Natural killer cell (primary cell): Measurements from ENCODE around the gene KAZN. TPM values are rescaled to one million over a fixed set of nuclear protein-coding genes. Genes with fewer than 3 reads are reported as not detected.

Experiments
- ATAC-seq, 3 donors: fragments of 150-1000 bp in 2 of 3; fragments of 200-7000 bp in 1 of 3; cut with Tn5 transposase; 1 replicate in 1 of 3; 2 replicates in 2 of 3; pipeline ENCODE4 v1.10.0; 2021; ENCODE audit warnings: mild to moderate bottlenecking in 2 of 3, moderate library complexity in 2 of 3
- DNase-seq, 2 donors: peaks; one replicate each; pipeline versions ENCODE4 v3.0.0 to v3.0.0-alpha.2; 2013 to 2021; ENCODE audit warnings: mixed read lengths in 1 of 2
- H3K27ac ChIP-seq: one replicate; pipeline ENCODE4 v1.5.1; 2013; ENCODE audit warnings: mild to moderate bottlenecking, low read length
- H3K27me3 ChIP-seq: one replicate; pipeline ENCODE4 v1.6.1; 2013; ENCODE audit warnings: low read length; ENCODE audit not compliant: control insufficient read depth, insufficient read depth
- H3K36me3 ChIP-seq: one replicate; pipeline ENCODE4 v1.6.1; 2013; ENCODE audit warnings: low read length; ENCODE audit not compliant: control insufficient read depth, insufficient read depth
- H3K4me1 ChIP-seq: one replicate; pipeline ENCODE4 v1.6.1; 2013; ENCODE audit warnings: low read length; ENCODE audit not compliant: control insufficient read depth, insufficient read depth
- H3K4me3 ChIP-seq: one replicate; pipeline ENCODE4 v1.5.1; 2013; ENCODE audit warnings: low read length
- H3K9me3 ChIP-seq: one replicate; pipeline ENCODE4 v1.6.1; 2013; ENCODE audit warnings: low read length; ENCODE audit not compliant: control insufficient read depth, insufficient read depth
- H3K27ac Mint-ChIP-seq, 2 donors: one replicate each; pipeline ENCODE4 v1.8.0; 2022; ENCODE audit warnings: mild to moderate bottlenecking in 2 of 2, mixed read lengths in 2 of 2, moderate library complexity in 1 of 2
- H3K27me3 Mint-ChIP-seq, 2 donors: one replicate each; pipeline ENCODE4 v1.8.0; 2022; ENCODE audit warnings: low read depth in 2 of 2, mixed read lengths in 2 of 2
- H3K36me3 Mint-ChIP-seq: one replicate; pipeline ENCODE4 v1.8.0; 2022; ENCODE audit warnings: mixed read lengths
- H3K4me1 Mint-ChIP-seq, 2 donors: one replicate each; pipeline ENCODE4 v1.8.0; 2022; ENCODE audit warnings: mixed read lengths in 2 of 2
- H3K4me3 Mint-ChIP-seq: one replicate; pipeline ENCODE4 v1.8.0; 2022; ENCODE audit warnings: mild to moderate bottlenecking, moderate library complexity, mixed read lengths
- H3K9me3 Mint-ChIP-seq, 2 donors: one replicate each; pipeline ENCODE4 v1.8.0; 2022; ENCODE audit warnings: mixed read lengths in 2 of 2
- WGBS: methylation state at CpG from one replicate; pipeline ENCODE4 v1.1.7; 2013; ENCODE audit warnings: missing lambda C conversion rate; ENCODE audit not compliant: insufficient coverage; 5-methylcytosine and 5-hydroxymethylcytosine counted together
- intact Hi-C: fragments of 100-400 bp; cut with micrococcal nuclease; formaldehyde crosslinking; loops from one replicate; pipeline ENCODE4 v1.14.2; 2022
- total RNA-seq, 4 donors: library from RNA; stranded (reverse); fragments of 120-200 nt in 1 of 4; gene quantifications; one replicate each; pipeline versions ENCODE4 v1.2.3 to v1.2.4, GENCODE V29; 2013 to 2022
- TF ChIP-seq, protein P1 (sequence below): fragments of 200-600 bp; IDR thresholded peaks from one replicate; pipeline ENCODE4 v1.8.0; 2022; ENCODE audit warnings: antibody characterized with exemption

The KAZN gene
- total RNA-seq, 3 donors from 2014 or later (not counting 1 experiment from before 2014, with no cell fraction given): 1.2 to 2.0 (median 1.7) TPM

DNA sequence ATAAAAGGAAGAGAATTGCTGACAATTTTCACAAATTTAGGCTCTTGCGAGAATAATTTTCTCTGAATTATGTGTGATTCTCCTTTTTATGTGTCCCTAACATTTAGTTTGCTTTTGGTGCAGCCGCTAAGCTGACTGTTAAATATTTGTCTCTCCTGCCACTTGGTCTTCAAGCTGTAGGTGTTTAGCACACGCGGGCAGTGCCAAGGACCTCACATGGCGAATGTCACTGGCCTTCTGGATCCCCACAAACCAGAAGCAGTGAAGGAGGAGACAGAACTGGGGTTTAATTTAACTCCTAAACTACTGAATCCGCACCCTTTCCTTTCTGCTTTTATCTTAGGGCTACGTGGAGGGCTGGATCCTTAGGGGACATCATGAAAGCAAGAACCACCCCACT lies 120.0 kb downstream of the KAZN start:
- Mint-ChIP-seq H3K4me3 (no peak overlapping the region), H3K4me1 (no peaks in the 10 kb centered on the region), H3K9me3 (no peaks in the 10 kb centered on the region), H3K27me3 (peaks cover 0 to 9% of the 10 kb centered on the region in 2 donors), H3K36me3 (no peaks in the 10 kb centered on the region), H3K27ac (no peak overlapping the region)
- no peak for DNase-seq
- no peaks in the 10 kb centered on the region for H3K27me3 ChIP-seq
- H3K9me3 ChIP-seq: no peaks in the 10 kb centered on the region
- H3K36me3 ChIP-seq: no peaks in the 10 kb centered on the region
- no peaks in the 10 kb centered on the region for H3K4me1 ChIP-seq
- ATAC-seq: no peak
- TF ChIP-seq, protein P1, sequence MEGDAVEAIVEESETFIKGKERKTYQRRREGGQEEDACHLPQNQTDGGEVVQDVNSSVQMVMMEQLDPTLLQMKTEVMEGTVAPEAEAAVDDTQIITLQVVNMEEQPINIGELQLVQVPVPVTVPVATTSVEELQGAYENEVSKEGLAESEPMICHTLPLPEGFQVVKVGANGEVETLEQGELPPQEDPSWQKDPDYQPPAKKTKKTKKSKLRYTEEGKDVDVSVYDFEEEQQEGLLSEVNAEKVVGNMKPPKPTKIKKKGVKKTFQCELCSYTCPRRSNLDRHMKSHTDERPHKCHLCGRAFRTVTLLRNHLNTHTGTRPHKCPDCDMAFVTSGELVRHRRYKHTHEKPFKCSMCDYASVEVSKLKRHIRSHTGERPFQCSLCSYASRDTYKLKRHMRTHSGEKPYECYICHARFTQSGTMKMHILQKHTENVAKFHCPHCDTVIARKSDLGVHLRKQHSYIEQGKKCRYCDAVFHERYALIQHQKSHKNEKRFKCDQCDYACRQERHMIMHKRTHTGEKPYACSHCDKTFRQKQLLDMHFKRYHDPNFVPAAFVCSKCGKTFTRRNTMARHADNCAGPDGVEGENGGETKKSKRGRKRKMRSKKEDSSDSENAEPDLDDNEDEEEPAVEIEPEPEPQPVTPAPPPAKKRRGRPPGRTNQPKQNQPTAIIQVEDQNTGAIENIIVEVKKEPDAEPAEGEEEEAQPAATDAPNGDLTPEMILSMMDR: no peak
- no peak overlapping the region for H3K27ac ChIP-seq
- no peak overlapping the region for H3K4me3 ChIP-seq
- intact Hi-C loops: no loop called here
- WGBS: 93% methylated on average over 7 of the region's 7 CpGs

DNA sequence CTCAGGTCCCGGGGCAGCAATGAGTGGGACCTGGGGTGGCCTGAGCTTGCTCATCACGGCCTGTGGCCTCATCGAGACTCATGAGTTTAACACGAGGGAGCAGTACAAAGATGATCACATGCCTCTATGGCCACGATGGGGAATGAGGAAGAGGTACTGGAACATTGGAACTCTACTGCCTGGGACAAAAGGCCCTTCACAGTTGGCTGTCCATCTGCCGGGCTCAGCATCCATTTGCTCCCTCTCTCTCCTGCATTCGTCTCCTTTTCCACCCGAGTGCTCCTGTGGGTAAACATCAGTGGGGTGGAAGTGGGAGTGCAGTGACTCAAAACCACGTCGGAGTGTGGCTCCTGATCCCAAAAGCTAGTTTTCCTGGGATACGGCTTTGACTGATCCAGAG lies 124.9 kb downstream of the KAZN start:
- Mint-ChIP-seq H3K4me3 (no peak overlapping the region), H3K9me3 (no peaks in the 10 kb centered on the region), H3K27ac (no peak overlapping the region), H3K27me3 (peaks cover 8 to 9% of the 10 kb centered on the region in 2 donors), H3K36me3 (no peaks in the 10 kb centered on the region), H3K4me1 (no peaks in the 10 kb centered on the region)
- DNase-seq (no peak), ATAC-seq (no peak)
- Histone ChIP-seq H3K27me3 (no peaks in the 10 kb centered on the region), H3K4me3 (no peak overlapping the region), H3K9me3 (no peaks in the 10 kb centered on the region), H3K36me3 (no peaks in the 10 kb centered on the region), H3K27ac (no peak overlapping the region), H3K4me1 (no peaks in the 10 kb centered on the region)
- WGBS: 80% methylated on average over 11 of the region's 11 CpGs
- TF ChIP-seq, protein P1: no peak
- intact Hi-C loops: no loop called here

- intact Hi-C loops: no loop called here
- no peaks in the 10 kb centered on the region for H3K27me3 ChIP-seq
- H3K4me3 Mint-ChIP-seq: no peak overlapping the region
- TF ChIP-seq, protein P1: no peak
- no peak overlapping the region for H3K27ac ChIP-seq
- DNase-seq: no peak
- no peaks in the 10 kb centered on the region for H3K36me3 ChIP-seq
- H3K36me3 Mint-ChIP-seq: no peaks in the 10 kb centered on the region
- H3K9me3 Mint-ChIP-seq: no peaks in the 10 kb centered on the region
- no peak overlapping the region for H3K27ac Mint-ChIP-seq
- no peak for ATAC-seq
- H3K27me3 Mint-ChIP-seq: peaks cover 8% of the 10 kb centered on the region in 2 donors
- H3K4me1 ChIP-seq: no peaks in the 10 kb centered on the region
- no peak overlapping the region for H3K4me3 ChIP-seq
- no peaks in the 10 kb centered on the region for H3K4me1 Mint-ChIP-seq
- 75% methylated on average over 5 of the region's 5 CpGs for WGBS
- no peaks in the 10 kb centered on the region for H3K9me3 ChIP-seq
Observed at GRCh38 chr1:14724246-14724645, 125.8 kb downstream of the KAZN start.

DNA sequence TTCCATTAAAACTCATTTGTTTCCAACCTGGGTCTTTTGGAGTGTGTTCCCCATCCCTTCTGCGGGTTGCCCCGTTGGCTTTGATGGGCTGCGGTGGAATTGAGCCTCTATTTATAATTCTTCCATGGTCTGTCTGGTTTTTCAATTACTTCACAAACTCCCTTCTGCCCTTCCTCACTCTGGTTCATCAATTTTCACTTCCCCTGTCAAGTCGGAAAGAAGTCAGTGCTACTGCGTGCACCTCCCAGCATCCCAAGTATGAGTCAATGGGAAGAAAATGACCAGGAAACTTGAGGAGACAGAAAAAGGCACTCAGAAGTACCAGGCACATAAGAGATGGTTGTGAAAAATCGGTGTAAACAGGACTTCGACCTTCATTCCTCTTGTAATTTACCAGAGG lies 126.2 kb downstream of the KAZN start:
- Mint-ChIP-seq H3K4me1 (no peaks in the 10 kb centered on the region), H3K36me3 (no peaks in the 10 kb centered on the region), H3K27ac (no peak overlapping the region), H3K9me3 (no peaks in the 10 kb centered on the region), H3K4me3 (no peak overlapping the region), H3K27me3 (peaks cover 7 to 8% of the 10 kb centered on the region in 2 donors)
- DNase-seq: no peak
- no peak for ATAC-seq
- no peak overlapping the region for H3K4me3 ChIP-seq
- 78% methylated on average over 7 of the region's 7 CpGs for WGBS
- intact Hi-C loops: no loop called here
- H3K4me1 ChIP-seq: no peaks in the 10 kb centered on the region
- H3K27ac ChIP-seq: no peak overlapping the region
- TF ChIP-seq, protein P1: no peak
- no peaks in the 10 kb centered on the region for H3K27me3 ChIP-seq
- no peaks in the 10 kb centered on the region for H3K36me3 ChIP-seq
- no peaks in the 10 kb centered on the region for H3K9me3 ChIP-seq
